Natural killer cell treated with Interleukin-12 subunit alpha and Interleukin-12 subunit beta and Interleukin-15 and Interleukin-18, amount 100 ng/mL, for 72 hours (primary cell): ENCODE data around the gene DBNDD2. TPM values are rescaled to one million over a fixed set of nuclear protein-coding genes. Genes with fewer than 3 reads are reported as not detected.

Experiments
- ATAC-seq, 2 donors: fragments of 150-1000 bp; cut with Tn5 transposase in 1 of 2; sonication (Bioruptor Pico), chemical (Tn5 transposase) in 1 of 2; 2 replicates each; pipeline ENCODE4 v1.10.0; 2021
- DNase-seq: peaks from one replicate; pipeline ENCODE4 v3.0.0; 2022; ENCODE audit warnings: low spot score
- H3K27ac Mint-ChIP-seq, 2 donors: 1 replicate in 1 of 2; 2 replicates in 1 of 2; pipeline ENCODE4 v1.8.0; 2022; ENCODE audit warnings: mixed read lengths in 2 of 2, mild to moderate bottlenecking in 1 of 2, moderate library complexity in 1 of 2
- H3K27me3 Mint-ChIP-seq, 2 donors: 1 replicate in 1 of 2; 2 replicates in 1 of 2; pipeline ENCODE4 v1.8.0; 2022; ENCODE audit warnings: mixed read lengths in 2 of 2
- H3K36me3 Mint-ChIP-seq: one replicate; pipeline ENCODE4 v1.8.0; 2022; ENCODE audit warnings: mixed read lengths
- H3K4me1 Mint-ChIP-seq, 2 donors: 1 replicate in 1 of 2; 2 replicates in 1 of 2; pipeline ENCODE4 v1.8.0; 2022; ENCODE audit warnings: low read depth in 2 of 2, mixed read lengths in 2 of 2, mild to moderate bottlenecking in 1 of 2
- H3K4me3 Mint-ChIP-seq: one replicate; pipeline ENCODE4 v1.8.0; 2022; ENCODE audit warnings: mixed read lengths
- H3K9me3 Mint-ChIP-seq: 2 replicates; pipeline ENCODE4 v1.8.0; 2022; ENCODE audit warnings: mixed read lengths
- total RNA-seq, 2 donors: library from RNA; stranded (reverse); gene quantifications; one replicate each; pipeline ENCODE4 v1.2.3, GENCODE V29; 2022

Gene DBNDD2
- total RNA-seq, 2 donors from 2014 or later, result 6.1 to 6.4 TPM

DNA sequence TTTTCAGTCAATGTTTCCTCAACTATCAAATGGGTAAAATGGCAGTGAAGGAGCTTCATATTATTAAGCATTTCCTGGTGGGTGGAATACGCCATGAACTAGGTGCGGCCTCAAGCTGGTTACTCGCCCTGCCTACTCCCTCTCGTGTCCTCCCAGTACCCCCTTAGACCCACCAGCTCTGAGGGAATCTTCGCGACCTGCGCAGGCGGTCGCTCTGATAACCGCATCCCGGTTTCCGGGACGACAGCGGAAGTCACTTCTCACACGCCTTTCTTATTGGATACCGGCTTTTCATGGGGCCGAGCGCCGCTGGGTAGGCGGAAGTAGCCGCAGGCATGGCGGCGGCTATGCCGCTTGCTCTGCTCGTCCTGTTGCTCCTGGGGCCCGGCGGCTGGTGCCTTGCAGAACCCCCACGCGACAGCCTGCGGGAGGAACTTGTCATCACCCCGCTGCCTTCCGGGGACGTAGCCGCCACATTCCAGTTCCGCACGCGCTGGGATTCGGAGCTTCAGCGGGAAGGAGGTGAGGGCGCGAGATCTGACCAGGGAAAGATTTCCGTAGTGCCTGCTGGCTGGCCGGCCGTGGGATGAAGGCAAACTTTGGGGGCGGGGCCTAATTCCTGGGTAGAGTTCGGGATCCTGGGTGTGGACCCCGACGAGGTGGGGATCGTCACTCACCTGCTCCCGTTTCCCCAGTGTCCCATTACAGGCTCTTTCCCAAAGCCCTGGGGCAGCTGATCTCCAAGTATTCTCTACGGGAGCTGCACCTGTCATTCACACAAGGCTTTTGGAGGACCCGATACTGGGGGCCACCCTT lies 7.9 kb downstream of the DBNDD2 start, which contains the start of gene PIGT:
TSS of gene PIGT (plus strand) at position 320 of the 816 bp plus-strand sequence. CDS start at position 336, 16 bp downstream.
- peaks cover 30 to 36% of the 10 kb centered on the region in 2 donors for H3K4me1 Mint-ChIP-seq
- H3K27ac Mint-ChIP-seq, result peak within 1 kb of the TSS; percentile 92 to 96
- H3K4me3 Mint-ChIP-seq, result peak within 1 kb of the TSS; percentile 92
- ATAC-seq (peak; percentile 96 to 97), DNase-seq (peak; percentile 94)
- peaks cover 12% of the 10 kb centered on the region for H3K36me3 Mint-ChIP-seq
- no peaks in the 10 kb centered on the region for H3K27me3 Mint-ChIP-seq
- H3K9me3 Mint-ChIP-seq, result no peaks in the 10 kb centered on the region

DNA sequence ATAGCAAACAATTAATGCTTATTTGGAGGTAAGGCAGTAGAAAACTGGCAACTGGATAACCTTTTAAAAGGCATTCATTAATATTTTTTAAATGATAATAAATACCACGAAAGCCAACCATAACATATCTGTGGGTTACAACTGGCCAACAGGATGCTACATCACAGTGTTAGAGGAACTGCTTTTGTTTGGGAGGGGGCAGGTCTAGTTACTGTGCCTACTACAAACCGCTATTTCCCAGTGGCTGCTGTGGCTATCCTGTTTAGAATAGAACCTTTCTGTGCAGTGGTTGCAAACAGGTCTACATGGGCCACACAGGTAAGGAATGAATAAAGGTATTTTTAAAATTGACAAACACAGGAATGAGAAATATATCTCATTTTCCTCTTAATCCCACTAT lies 8.8 kb downstream of the DBNDD2 start:
- H3K4me3 Mint-ChIP-seq, result peak overlapping the region; percentile 92
- ATAC-seq (no peak), DNase-seq (no peak)
- H3K27me3 Mint-ChIP-seq, result no peaks in the 10 kb centered on the region
- H3K36me3 Mint-ChIP-seq, result peaks cover 12% of the 10 kb centered on the region
- peaks cover 30 to 36% of the 10 kb centered on the region in 2 donors for H3K4me1 Mint-ChIP-seq
- H3K27ac Mint-ChIP-seq, result peak overlapping the region; percentile 92 to 96
- H3K9me3 Mint-ChIP-seq, result no peaks in the 10 kb centered on the region

DNA sequence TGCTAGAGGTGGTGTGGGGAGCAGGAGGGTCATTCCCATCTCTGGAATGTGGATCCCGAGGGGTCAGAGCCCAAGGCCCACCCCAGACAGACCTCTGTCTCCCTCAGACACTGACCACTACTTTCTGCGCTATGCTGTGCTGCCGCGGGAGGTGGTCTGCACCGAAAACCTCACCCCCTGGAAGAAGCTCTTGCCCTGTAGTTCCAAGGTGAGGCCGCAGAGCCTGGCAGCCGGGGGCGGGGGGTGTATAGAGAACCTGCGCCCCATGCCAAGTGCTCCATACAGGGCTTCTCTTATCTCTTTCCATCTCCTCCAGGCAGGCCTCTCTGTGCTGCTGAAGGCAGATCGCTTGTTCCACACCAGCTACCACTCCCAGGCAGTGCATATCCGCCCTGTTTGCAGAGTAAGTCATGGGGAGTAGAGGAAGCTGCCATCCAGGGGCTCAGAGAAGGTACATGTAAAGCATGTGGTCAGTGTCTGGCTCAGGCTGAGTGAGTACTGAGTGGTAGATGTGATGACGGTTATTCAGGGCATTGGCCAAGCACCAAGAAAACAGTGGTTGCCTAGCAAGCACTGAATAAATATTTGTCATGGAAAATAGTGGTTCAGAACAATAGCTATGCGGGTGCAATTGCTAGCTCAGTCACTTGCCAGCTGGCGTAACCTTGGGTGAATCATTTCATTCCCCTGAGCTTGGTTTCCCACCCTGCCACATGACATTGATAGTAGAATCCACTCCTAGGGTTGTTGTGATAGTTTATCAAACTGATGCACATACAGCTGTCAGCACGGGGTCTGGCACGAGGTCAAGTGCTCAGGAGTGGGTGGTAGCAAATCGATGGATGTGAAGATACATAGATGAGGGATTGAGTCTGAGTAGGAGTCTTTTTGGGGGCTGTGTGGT lies 11.4 kb downstream of the DBNDD2 start:
- peak in 1 of 2 donors; percentile 28 for ATAC-seq
- peak overlapping the region in 1 of 2 donors; percentile 69 for H3K27ac Mint-ChIP-seq
- no peaks in the 10 kb centered on the region for H3K9me3 Mint-ChIP-seq
- peak overlapping the region; percentile 35 for H3K4me3 Mint-ChIP-seq
- peaks cover 16% of the 10 kb centered on the region for H3K36me3 Mint-ChIP-seq
- H3K27me3 Mint-ChIP-seq, result no peaks in the 10 kb centered on the region
- peaks cover 27 to 36% of the 10 kb centered on the region in 2 donors for H3K4me1 Mint-ChIP-seq
- no peak for DNase-seq

DNA sequence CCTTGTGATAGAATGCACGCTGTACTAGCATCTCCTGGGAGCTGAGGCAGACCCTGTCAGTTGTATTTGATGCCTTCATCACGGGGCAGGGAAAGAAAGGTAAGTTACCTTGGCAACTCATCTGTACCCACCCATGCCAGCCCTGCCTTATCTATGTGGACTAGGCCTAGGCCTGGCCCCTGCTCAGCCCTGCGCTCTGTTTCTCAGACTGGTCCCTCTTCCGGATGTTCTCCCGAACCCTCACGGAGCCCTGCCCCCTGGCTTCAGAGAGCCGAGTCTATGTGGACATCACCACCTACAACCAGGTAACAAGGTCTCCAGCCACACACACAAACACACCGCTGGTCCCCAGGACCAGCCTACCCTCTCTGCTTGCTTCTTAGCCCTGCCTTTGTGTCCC lies 12.0 kb downstream of the DBNDD2 start:
- no peak for DNase-seq
- peaks cover 16% of the 10 kb centered on the region for H3K36me3 Mint-ChIP-seq
- no peaks in the 10 kb centered on the region for H3K27me3 Mint-ChIP-seq
- no peak for ATAC-seq
- no peak overlapping the region for H3K4me3 Mint-ChIP-seq
- no peaks in the 10 kb centered on the region for H3K9me3 Mint-ChIP-seq
- H3K27ac Mint-ChIP-seq, result no peak overlapping the region
- H3K4me1 Mint-ChIP-seq, result peaks cover 26 to 35% of the 10 kb centered on the region in 2 donors

DNA sequence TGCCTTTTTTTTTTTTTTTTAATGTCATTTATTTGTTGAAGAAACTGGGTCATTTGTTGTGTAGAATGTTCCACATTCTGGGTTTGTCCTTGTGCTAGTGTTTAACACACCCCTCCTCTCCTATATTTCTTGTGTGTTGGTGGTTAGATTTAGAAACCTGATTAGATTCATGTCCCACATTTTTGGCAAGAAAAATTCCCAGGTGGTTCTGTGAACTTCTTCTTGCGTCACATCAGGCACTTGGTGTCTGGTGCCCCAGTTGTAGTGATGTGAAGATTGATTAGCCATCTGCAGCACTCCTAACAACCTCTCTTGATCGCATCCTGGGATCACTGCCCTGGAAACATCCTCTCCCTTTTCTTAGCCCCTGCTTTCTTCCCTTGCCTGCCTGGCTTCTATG lies 15.6 kb downstream of the DBNDD2 start:
- no peaks in the 10 kb centered on the region for H3K9me3 Mint-ChIP-seq
- ATAC-seq (no peak), DNase-seq (no peak)
- no peak overlapping the region for H3K4me3 Mint-ChIP-seq
- H3K4me1 Mint-ChIP-seq, result peaks cover 6 to 7% of the 10 kb centered on the region in 2 donors
- H3K36me3 Mint-ChIP-seq, result peaks cover 12% of the 10 kb centered on the region
- H3K27ac Mint-ChIP-seq, result peak overlapping the region in 1 of 2 donors; percentile 39
- H3K27me3 Mint-ChIP-seq, result no peaks in the 10 kb centered on the region

DNA sequence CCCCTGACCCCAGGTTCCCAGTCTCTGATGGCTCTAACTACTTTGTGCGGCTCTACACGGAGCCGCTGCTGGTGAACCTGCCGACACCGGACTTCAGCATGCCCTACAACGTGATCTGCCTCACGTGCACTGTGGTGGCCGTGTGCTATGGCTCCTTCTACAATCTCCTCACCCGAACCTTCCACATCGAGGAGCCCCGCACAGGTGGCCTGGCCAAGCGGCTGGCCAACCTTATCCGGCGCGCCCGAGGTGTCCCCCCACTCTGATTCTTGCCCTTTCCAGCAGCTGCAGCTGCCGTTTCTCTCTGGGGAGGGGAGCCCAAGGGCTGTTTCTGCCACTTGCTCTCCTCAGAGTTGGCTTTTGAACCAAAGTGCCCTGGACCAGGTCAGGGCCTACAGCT lies 17.5 kb downstream of the DBNDD2 start:
- H3K36me3 Mint-ChIP-seq, result peaks cover 7% of the 10 kb centered on the region
- DNase-seq (no peak), ATAC-seq (no peak)
- H3K9me3 Mint-ChIP-seq, result no peaks in the 10 kb centered on the region
- no peak overlapping the region for H3K27ac Mint-ChIP-seq
- no peak overlapping the region for H3K4me3 Mint-ChIP-seq
- peaks cover 0 to 2% of the 10 kb centered on the region in 2 donors for H3K4me1 Mint-ChIP-seq
- H3K27me3 Mint-ChIP-seq, result no peaks in the 10 kb centered on the region

DNA sequence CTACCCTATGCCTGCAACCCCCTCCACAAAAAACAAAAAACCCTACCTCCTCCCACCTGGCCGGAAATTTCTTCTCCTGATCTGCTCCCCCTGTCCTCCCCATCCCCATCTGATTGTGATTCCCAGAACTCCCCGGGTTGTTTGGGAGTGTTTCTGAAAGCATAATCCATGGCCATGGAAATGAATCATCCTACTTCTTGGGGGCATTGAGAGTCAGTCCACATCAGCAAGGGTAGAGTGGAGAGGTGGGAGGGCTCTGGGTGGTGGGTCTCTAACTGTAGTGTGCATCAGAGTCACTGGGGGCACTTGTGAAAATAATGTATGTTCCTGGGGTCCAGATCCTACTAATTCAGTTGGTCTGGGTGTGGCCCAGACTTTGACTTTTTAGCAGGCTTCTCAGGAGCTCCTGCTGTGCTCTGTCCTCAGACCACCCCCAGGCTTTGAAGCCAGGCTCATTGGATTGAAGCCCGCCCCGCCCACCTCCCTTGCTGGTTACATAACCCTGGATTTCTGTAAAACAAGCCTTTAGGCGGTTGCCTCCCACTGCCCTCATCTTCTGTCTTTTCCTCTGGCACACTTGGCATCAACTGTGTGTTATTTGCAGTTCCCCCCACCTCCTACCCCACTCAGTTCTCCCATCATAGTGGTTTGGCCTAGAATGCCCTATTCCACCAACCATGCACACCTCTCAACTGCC lies 18.4 kb downstream of the DBNDD2 start:
- H3K4me3 Mint-ChIP-seq, result no peak overlapping the region
- H3K36me3 Mint-ChIP-seq, result peaks cover 7% of the 10 kb centered on the region
- no peak overlapping the region for H3K27ac Mint-ChIP-seq
- DNase-seq, result no peak
- no peak for ATAC-seq
- H3K4me1 Mint-ChIP-seq, result peaks cover 4 to 5% of the 10 kb centered on the region in 2 donors
- no peaks in the 10 kb centered on the region for H3K9me3 Mint-ChIP-seq
- no peaks in the 10 kb centered on the region for H3K27me3 Mint-ChIP-seq

DNA sequence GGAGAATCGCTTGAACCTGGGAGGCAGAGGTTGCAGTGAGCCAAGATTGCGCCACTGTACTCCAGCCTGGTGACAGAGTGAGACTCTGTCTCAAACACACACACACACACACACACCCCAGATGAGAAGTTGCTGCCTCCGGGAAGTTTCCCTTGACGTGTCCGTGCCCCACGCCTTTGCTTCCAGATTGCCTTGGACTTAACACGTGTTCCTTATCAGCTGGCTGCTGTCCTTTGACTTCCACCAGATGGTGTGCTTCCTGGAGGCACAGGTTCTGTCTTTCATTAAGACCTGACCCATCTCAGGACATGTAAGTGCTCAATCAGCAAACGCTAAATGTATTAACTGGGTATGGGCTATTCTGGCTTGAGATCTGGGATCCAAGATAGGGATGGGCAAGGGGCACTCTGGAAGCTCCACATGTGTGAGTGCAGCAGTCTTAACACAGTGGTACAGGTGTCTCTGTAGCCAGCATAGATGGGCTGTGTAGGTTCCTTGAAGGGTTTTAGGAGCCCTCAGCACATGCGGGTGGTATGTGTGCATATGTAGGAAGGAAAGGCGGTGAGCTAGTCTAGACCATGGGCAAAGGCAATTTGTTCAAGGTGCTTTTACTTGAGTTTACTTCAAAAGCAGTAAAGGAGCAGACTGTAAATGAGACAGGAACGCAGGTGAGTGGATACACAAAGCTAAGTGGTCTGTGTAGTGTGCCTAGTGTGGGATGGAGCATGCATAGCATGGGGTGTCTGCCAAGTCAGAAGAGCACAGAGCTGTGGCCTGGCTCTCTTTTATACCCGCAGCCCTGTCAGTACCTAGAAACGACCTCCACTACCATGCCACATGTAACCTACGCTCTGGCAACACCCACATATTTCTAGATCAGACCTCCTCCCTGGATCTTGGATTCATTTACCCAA lies 19.4 kb downstream of the DBNDD2 start:
- peaks cover 10% of the 10 kb centered on the region for H3K36me3 Mint-ChIP-seq
- H3K9me3 Mint-ChIP-seq, result no peaks in the 10 kb centered on the region
- DNase-seq, result no peak
- H3K27me3 Mint-ChIP-seq, result no peaks in the 10 kb centered on the region
- ATAC-seq, result no peak
- peaks cover 12 to 14% of the 10 kb centered on the region in 2 donors for H3K4me1 Mint-ChIP-seq
- peak overlapping the region in 1 of 2 donors; percentile 11 for H3K27ac Mint-ChIP-seq
- no peak overlapping the region for H3K4me3 Mint-ChIP-seq

DNA sequence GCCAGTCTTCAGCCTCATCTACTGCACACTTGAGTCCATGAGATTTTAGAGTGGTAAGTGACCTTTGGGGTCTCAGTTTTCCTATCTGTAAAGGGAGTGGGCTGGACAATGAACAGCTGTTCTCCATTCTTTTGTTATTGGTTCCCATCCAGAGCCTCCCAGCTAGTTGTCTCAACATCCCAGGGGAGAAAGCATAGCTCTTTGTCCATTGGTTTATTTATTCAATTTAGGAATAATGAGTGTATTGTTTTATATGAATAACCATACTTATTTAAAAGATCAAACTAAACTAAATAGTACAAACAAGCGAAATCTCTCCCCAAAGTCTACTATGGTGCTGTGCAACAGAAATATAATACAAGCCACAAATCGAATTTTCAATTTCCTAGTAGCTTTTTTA lies 21.5 kb downstream of the DBNDD2 start:
- peaks cover 17 to 19% of the 10 kb centered on the region in 2 donors for H3K4me1 Mint-ChIP-seq
- no peaks in the 10 kb centered on the region for H3K27me3 Mint-ChIP-seq
- H3K27ac Mint-ChIP-seq, result no peak overlapping the region
- ATAC-seq, result no peak
- peaks cover 5% of the 10 kb centered on the region for H3K36me3 Mint-ChIP-seq
- DNase-seq, result no peak
- H3K9me3 Mint-ChIP-seq, result no peaks in the 10 kb centered on the region
- H3K4me3 Mint-ChIP-seq, result no peak overlapping the region

DNA sequence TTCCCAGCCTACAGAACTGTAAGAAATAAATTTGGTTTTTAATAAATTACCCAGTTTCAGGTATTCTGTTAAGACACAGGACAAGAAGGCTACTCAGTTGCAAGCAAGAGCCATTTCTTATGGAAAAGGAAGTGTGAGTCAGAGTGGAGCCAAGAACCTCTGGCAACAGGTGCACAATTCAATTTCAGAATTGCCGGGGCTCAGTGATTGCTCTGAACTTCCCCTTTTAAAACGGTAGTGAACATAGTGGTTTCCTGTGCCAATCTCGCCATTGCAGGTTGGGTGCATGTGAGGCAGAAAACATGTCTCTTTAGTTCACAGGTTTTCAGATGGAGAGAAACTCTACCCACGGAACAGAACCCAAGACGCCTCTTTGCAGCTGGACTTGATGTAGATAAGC lies 24.2 kb downstream of the DBNDD2 start:
- DNase-seq (no peak), ATAC-seq (peak; percentile 40 to 44)
- no peaks in the 10 kb centered on the region for H3K27me3 Mint-ChIP-seq
- peak overlapping the region; percentile 36 for H3K4me3 Mint-ChIP-seq
- H3K36me3 Mint-ChIP-seq, result peaks cover 5% of the 10 kb centered on the region
- peaks cover 24 to 25% of the 10 kb centered on the region in 2 donors for H3K4me1 Mint-ChIP-seq
- H3K27ac Mint-ChIP-seq, result peak overlapping the region; percentile 14 to 31
- no peaks in the 10 kb centered on the region for H3K9me3 Mint-ChIP-seq

DNA sequence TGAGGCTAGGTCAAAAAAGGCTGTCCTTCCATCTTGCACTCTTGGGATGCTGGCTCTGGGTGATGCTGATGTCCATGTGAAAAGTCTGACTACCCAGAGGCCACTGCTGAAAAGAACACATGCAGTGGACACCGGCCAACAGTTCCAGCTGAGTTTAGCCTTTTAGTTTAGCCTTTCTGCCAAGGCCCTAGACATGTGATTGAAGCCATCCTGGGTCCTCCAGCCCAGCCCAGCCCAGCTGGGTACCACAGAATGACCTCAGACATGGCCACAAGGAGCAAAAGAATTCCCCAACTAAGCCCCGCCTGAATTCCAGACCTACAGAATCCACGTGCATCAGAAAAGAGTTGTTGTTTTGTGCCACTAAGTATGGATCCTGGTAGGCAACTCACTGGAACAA lies 25.2 kb downstream of the DBNDD2 start:
- H3K36me3 Mint-ChIP-seq, result peaks cover 5% of the 10 kb centered on the region
- peaks cover 24 to 25% of the 10 kb centered on the region in 2 donors for H3K4me1 Mint-ChIP-seq
- H3K4me3 Mint-ChIP-seq, result no peak overlapping the region
- no peaks in the 10 kb centered on the region for H3K9me3 Mint-ChIP-seq
- H3K27me3 Mint-ChIP-seq, result no peaks in the 10 kb centered on the region
- H3K27ac Mint-ChIP-seq, result peak overlapping the region in 1 of 2 donors; percentile 38
- DNase-seq (no peak), ATAC-seq (no peak)

DNA sequence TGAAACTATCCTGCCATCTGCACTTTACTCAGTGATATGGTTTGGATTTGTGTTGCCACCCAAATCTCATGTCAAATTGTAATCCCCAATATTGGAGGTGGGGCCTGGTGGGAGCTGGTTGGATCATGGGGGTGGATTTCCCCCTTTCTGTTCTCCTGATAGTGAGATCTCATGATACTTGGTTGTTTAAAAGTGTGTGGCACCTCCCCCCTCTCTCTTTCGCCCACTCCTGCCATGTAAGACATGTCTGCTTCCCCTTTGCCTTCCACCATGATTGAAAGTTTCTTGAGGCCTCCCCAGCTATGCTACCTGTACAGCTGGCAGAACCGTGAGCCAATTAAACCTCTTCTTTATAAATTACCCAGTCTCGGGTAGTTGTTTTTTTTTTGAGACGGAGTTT lies 25.9 kb downstream of the DBNDD2 start:
- Mint-ChIP-seq H3K27me3 (no peaks in the 10 kb centered on the region), H3K4me3 (no peak overlapping the region), H3K27ac (peak overlapping the region in 1 of 2 donors; percentile 38), H3K9me3 (no peaks in the 10 kb centered on the region), H3K4me1 (peaks cover 24 to 25% of the 10 kb centered on the region in 2 donors), H3K36me3 (peaks cover 5% of the 10 kb centered on the region)
- ATAC-seq (no peak), DNase-seq (no peak)
